D721Med (cell line): ENCODE measurements around the gene KISS1R.

Source experiments
- DNase-seq: peaks from one replicate; pipeline ENCODE4 v3.0.0; 2011; ENCODE audit warnings: low spot score; ENCODE audit not compliant: insufficient read length
- FAIRE-seq: peaks from 2 replicates; lab custom pipeline; 2011; peaks lifted over from hg19 to GRCh38; lab: Jason Lieb, UNC
- TF ChIP-seq, protein P1 (sequence below): IDR thresholded peaks from 2 replicates; pipeline ENCODE4 v1.5.1; 2012; ENCODE audit warnings: mild to moderate bottlenecking, control low read depth; ENCODE audit not compliant: insufficient read depth; ENCODE audit errors: missing control alignments

The KISS1R gene

DNA sequence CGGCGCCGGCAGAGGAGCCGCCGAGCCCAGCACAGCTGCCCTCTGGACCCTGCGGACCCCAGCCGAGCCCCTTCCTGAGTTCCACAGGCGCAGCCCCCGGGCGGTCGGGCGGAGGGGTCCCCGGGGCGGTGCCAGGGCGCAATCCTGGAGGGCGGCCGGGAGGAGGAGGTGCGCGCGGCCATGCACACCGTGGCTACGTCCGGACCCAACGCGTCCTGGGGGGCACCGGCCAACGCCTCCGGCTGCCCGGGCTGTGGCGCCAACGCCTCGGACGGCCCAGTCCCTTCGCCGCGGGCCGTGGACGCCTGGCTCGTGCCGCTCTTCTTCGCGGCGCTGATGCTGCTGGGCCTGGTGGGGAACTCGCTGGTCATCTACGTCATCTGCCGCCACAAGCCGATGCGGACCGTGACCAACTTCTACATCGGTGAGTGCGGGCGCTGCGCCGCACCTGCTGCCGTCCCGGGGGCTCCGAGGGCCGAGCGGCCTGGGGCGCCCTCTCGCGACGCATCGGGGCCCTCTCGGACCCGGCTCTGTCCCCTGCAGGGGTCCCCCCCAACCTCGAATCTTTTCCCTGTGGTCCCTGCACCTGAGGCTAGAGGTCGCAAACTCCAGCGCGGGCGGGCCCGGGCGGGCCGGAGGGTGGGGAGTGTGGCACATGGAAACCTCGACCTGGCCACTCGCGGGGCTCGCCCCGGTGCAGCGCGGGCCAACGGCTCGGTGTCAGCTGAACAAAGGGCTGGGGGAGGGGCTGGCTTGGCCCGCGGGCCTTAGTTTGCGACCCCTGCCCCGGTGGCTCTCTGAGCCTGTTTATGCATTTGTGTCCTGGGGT, at the start of gene KISS1R:
Gene KISS1R, plus strand, starts transcription at position 11 of the 829 bp plus-strand sequence. Its CDS starts 170 bp downstream, at position 181.
- FAIRE-seq: no peak
- DNase-seq: peak; percentile 85
- TF ChIP-seq, protein P1, sequence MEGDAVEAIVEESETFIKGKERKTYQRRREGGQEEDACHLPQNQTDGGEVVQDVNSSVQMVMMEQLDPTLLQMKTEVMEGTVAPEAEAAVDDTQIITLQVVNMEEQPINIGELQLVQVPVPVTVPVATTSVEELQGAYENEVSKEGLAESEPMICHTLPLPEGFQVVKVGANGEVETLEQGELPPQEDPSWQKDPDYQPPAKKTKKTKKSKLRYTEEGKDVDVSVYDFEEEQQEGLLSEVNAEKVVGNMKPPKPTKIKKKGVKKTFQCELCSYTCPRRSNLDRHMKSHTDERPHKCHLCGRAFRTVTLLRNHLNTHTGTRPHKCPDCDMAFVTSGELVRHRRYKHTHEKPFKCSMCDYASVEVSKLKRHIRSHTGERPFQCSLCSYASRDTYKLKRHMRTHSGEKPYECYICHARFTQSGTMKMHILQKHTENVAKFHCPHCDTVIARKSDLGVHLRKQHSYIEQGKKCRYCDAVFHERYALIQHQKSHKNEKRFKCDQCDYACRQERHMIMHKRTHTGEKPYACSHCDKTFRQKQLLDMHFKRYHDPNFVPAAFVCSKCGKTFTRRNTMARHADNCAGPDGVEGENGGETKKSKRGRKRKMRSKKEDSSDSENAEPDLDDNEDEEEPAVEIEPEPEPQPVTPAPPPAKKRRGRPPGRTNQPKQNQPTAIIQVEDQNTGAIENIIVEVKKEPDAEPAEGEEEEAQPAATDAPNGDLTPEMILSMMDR: peak; percentile 47

DNA sequence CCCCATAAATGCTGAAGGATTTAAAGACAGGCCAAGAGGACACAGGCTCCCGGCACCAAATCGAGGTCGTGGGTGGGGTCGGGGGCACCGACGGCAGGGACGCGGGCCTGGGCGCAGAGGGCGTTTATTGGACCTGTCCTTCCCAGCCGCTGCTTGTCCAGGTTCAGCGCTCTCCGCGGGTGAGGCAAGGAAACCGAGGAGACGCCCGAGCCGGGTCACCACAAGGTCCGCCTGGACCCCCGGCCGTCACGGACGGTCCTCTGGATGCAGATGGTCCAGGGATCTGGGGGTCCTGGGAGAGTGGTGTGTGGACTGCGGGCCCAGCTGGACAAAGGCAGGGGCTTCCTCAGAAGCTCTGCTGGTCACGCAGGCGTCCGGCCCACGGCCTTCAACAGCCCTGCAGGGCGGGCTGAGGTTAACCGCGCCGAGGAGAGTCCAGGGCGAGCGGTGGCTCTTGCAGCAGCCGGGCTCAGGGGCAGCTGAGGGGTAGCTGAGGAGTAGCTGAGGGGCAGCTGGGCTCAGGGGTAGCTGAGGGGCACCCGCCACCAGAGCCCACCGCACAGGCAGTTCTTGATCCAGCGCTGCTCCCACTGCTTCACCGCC, 49.2 kb upstream of the KISS1R start:
- TF ChIP-seq, protein P1: no peak
- no peak for FAIRE-seq
- DNase-seq: no peak

DNA sequence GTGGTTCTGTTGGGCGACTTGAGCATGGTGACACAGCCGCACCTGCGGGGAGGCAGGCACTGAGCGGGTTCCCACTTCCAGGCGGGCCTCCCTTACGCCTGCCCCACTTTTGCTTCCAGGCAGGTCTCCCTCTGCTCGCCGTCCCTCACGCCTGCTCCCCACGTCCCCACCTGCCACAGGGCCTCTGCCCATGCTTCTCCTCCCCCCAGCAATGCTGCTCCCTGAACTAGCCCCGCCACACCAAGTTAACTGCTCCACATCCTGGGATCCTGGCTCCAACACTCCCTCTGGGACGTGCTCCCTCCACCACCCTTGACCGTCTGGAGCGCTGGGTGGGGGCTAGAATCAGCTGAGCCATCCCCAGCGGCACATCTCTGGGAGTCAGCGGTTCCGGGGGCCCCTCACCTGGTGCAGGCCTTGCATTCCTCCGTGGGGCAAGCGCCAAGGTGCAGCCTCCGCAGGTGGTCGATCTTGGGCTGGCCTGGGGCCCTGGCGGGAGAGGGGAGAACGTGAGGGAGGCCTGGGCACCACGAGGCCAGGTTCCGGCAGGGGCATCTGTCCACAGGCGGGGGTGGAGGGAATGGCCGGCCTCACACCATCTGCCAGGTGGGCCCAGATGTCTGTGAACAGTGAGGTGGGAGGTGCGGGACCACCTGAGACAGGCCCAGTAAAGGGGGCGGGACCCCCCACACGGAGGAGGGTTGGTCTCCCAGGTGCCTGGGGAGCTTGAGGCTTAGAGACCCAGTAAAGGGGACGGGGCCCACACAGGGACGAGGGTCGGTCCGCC, 48.5 kb upstream of the KISS1R start:
- FAIRE-seq (no peak), DNase-seq (no peak)
- TF ChIP-seq, protein P1: no peak

DNA sequence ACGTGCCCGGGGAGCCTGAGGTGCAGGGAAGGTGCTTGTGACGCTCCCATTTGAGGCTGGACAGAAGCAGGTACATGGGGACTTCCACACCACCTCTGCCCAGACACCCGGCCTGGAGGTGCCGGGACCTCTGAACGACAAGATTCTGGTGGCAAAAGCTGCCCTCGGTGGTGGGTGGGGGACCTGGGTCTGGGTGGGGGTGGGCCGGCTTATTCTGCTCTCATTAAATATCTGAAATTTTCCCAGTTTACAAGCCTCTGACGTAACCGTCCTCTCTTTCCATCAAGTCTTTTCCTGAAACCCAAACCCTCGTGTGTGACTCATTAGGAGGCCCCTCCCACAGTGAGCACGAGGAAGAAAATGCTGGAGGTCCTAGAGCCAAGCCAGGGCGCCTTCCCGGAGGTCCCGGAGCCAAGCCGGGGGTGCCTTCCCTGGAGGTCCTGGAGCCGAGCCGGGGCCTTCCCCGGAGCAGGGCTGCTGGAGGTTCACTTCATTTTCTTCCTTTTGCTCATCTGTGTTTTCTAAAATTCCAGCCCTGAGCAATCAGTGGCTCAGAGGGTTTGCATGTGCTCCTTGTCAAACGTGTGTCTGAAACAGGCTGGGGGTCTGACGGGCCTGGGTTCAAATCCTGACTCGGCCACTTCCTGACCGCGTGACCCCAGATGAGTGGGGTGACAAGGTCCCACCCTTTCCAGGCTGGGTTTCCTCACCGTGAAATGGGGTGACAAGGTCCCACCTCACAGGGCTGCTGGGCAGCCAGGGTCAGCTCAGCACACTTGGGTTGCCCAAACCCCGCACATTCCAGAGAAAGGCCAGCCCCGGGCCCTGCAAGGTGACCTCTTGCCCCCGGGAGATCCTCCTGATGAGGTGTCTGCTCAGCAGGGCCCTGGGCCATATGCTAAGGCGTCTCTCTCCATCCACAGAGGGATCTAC, 47.6 kb upstream of the KISS1R start:
- FAIRE-seq: no peak
- TF ChIP-seq, protein P1: no peak
- DNase-seq: no peak

DNA sequence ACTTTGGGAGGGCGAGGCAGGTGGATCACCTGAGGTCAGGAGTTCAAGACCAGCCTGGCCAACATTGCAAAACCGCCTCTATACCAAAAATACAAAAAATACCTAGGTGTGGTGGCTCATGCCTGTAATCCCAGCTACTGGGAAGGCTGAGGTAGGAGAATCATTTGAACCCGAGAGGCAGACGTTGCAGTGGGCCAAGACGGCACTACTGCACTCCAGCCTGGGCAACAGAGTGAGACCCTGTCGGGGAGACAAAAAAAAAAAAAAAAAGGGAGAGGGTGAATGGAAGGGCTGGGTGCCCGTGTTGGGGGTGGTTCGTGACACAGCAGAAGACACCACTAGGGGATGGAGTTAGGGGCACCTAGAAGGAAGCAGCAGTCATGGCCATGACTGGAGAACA, 46.8 kb upstream of the KISS1R start:
- DNase-seq (no peak), FAIRE-seq (no peak)
- TF ChIP-seq, protein P1: no peak

DNA sequence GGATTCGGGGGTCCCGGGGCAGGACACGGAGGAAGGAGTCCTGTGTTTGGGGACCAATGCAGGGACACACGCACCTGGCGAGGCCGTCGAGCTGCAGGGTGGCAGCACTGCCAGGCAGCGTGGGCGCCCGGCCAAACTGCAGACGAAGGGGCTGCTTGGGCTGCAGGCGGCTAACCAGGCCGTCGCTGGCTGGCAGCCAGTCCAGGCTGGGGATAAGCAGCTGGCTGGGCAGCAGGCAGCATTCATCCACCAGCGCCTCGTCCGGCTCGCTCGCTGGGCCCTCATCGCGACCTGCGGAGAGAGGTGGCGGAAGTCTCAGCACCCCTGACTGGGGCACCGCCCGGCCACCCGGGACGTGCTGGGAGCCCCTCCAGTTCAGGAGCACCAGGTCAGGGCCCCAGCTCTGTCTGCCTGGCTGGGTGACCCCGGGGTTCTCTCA, 46.2 kb upstream of the KISS1R start:
- TF ChIP-seq, protein P1: no peak
- no peak for FAIRE-seq
- DNase-seq: no peak
